H1 (cell line): ENCODE measurements around the gene PLCH2. TPM values are rescaled to one million over a fixed set of nuclear protein-coding genes. Genes with fewer than 3 reads are reported as not detected.

Experiments
- BACH1 ChIP-seq: IDR thresholded peaks from 2 replicates; pipeline ENCODE4 v1.6.1; 2012; ENCODE audit warnings: low read length, improper control_type of control experiment
- CBX5 ChIP-seq: fragments of 300-800, 300-1000 bp; sonication (generic); IDR thresholded peaks from 2 replicates; pipeline ENCODE4 v1.7.1; 2016; ENCODE audit warnings: antibody characterized with exemption, low read length, low read depth
- CBX8 ChIP-seq: fragments of 300-800, 300-1000 bp; sonication (generic); IDR thresholded peaks from 2 replicates; pipeline ENCODE4 v1.7.1; 2016; ENCODE audit warnings: low read depth, low read length, borderline replicate concordance
- CHD1 ChIP-seq: IDR thresholded peaks from 2 replicates; pipeline ENCODE4 v1.6.1; 2012; ENCODE audit warnings: low read depth, low read length, improper control_type of control experiment
- CHD7 ChIP-seq: fragments of 300-600 bp; sonication (generic); IDR thresholded peaks from 2 replicates; pipeline ENCODE4 v1.7.1; 2012; ENCODE audit warnings: low read length, moderate library complexity, mild to moderate bottlenecking, inconsistent platforms; ENCODE audit not compliant: insufficient replicate concordance
- CTBP2 ChIP-seq: IDR thresholded peaks from 2 replicates; pipeline ENCODE4 v1.7.0; 2011; ENCODE audit warnings: borderline replicate concordance, mild to moderate bottlenecking, moderate library complexity, mixed read lengths, low read length; ENCODE audit not compliant: insufficient read depth, insufficient read length
- FOSL1 ChIP-seq: IDR thresholded peaks from 2 replicates; pipeline ENCODE4 v1.6.1; 2011; ENCODE audit warnings: mild to moderate bottlenecking, low read depth, low read length, moderate library complexity; ENCODE audit not compliant: insufficient read depth
- JUND ChIP-seq: IDR thresholded peaks from 2 replicates; pipeline ENCODE4 v1.6.1; 2011; ENCODE audit warnings: mild to moderate bottlenecking, improper control_type of control experiment, low read length
- KDM5A ChIP-seq: fragments of 200-600 bp; IDR thresholded peaks from 2 replicates; pipeline ENCODE4 v1.7.1; 2012; ENCODE audit warnings: mild to moderate bottlenecking, low read length, inconsistent platforms, mixed read lengths
- NANOG ChIP-seq: IDR thresholded peaks from 2 replicates; pipeline ENCODE4 v1.6.1; 2011; ENCODE audit warnings: low read length, low read depth, mild to moderate bottlenecking, inconsistent platforms; ENCODE audit not compliant: insufficient read depth, poor library complexity, severe bottlenecking
- RNF2 ChIP-seq: fragments of 200-900, 300-1000 bp; sonication (generic); IDR thresholded peaks from 2 replicates; pipeline ENCODE4 v1.7.1; 2016; ENCODE audit warnings: borderline replicate concordance, low read depth, mild to moderate bottlenecking, antibody characterized with exemption, low read length; ENCODE audit not compliant: poor library complexity, severe bottlenecking; ENCODE audit errors: missing control alignments
- SIX5 ChIP-seq: IDR thresholded peaks from 2 replicates; pipeline ENCODE4 v1.6.1; 2011; ENCODE audit warnings: mild to moderate bottlenecking, low read depth, low read length
- polyA plus RNA-seq, 7 experiments: library from polyadenylated mRNA; depleted of rRNA in 3 of 7; stranded (reverse) in 5 of 7; unstranded in 2 of 7; fragments of >200 nt in 5 of 7; fragments of 200-250 nt in 2 of 7; gene quantifications; 1 replicate in 5 of 7; 2 replicates in 1 of 7; 4 replicates in 1 of 7; pipeline versions ENCODE4 v1.2.1 to v1.2.3, GENCODE V29; 2011 to 2013; ENCODE audit warnings: missing spikeins in 2 of 7, mixed read lengths in 2 of 7
- total RNA-seq: library from RNA; stranded (reverse); fragmentation: NEBNext Ultra II Directional; extraction: Animal tissue kit (Norgen Biotek cat#: 25700); gene quantifications from 2 replicates; pipeline ENCODE4 v1.2.1, GENCODE V29; 2021

PLCH2 gene
- total and polyA plus RNA-seq, 2 of the 8 experiments (the other 6 are each of a cell fraction or from before 2014, with no cell fraction given): 0.14 to 0.19 TPM

- TF ChIP-seq CHD7: no peak
- no peak for TF ChIP-seq CTBP2
- no peak for TF ChIP-seq KDM5A
- TF ChIP-seq RNF2: no peak
- TF ChIP-seq CBX8: no peak
- TF ChIP-seq BACH1: no peak
- no peak for TF ChIP-seq JUND
- TF ChIP-seq NANOG: no peak
- TF ChIP-seq CBX5: no peak
- TF ChIP-seq SIX5: no peak
- no peak for TF ChIP-seq CHD1
- no peak for TF ChIP-seq FOSL1
These were observed 19.5 kb downstream of the PLCH2 start (continued) for GRCh38 chr1:2495546-2495945.
